Natural killer cell (primary cell): ENCODE data around the gene PTPRJ. TPM values are rescaled to one million over a fixed set of nuclear protein-coding genes. Genes with fewer than 3 reads are reported as not detected.
"Not testable (repeated sequence)": the region's sequence is repeated elsewhere in the genome, so short reads cannot be mapped to it uniquely, and the experiment has no call there.

Source experiments
- ATAC-seq, 3 donors: fragments of 150-1000 bp in 2 of 3; fragments of 200-7000 bp in 1 of 3; cut with Tn5 transposase; 1 replicate in 1 of 3; 2 replicates in 2 of 3; pipeline ENCODE4 v1.10.0; 2021; ENCODE audit warnings: mild to moderate bottlenecking in 2 of 3, moderate library complexity in 2 of 3
- DNase-seq, 2 donors: peaks; one replicate each; pipeline versions ENCODE4 v3.0.0 to v3.0.0-alpha.2; 2013 to 2021; ENCODE audit warnings: mixed read lengths in 1 of 2
- H3K27ac ChIP-seq: one replicate; pipeline ENCODE4 v1.5.1; 2013; ENCODE audit warnings: mild to moderate bottlenecking, low read length
- H3K27me3 ChIP-seq: one replicate; pipeline ENCODE4 v1.6.1; 2013; ENCODE audit warnings: low read length; ENCODE audit not compliant: control insufficient read depth, insufficient read depth
- H3K36me3 ChIP-seq: one replicate; pipeline ENCODE4 v1.6.1; 2013; ENCODE audit warnings: low read length; ENCODE audit not compliant: control insufficient read depth, insufficient read depth
- H3K4me1 ChIP-seq: one replicate; pipeline ENCODE4 v1.6.1; 2013; ENCODE audit warnings: low read length; ENCODE audit not compliant: control insufficient read depth, insufficient read depth
- H3K4me3 ChIP-seq: one replicate; pipeline ENCODE4 v1.5.1; 2013; ENCODE audit warnings: low read length
- H3K9me3 ChIP-seq: one replicate; pipeline ENCODE4 v1.6.1; 2013; ENCODE audit warnings: low read length; ENCODE audit not compliant: control insufficient read depth, insufficient read depth
- H3K27ac Mint-ChIP-seq, 2 donors: one replicate each; pipeline ENCODE4 v1.8.0; 2022; ENCODE audit warnings: mild to moderate bottlenecking in 2 of 2, mixed read lengths in 2 of 2, moderate library complexity in 1 of 2
- H3K27me3 Mint-ChIP-seq, 2 donors: one replicate each; pipeline ENCODE4 v1.8.0; 2022; ENCODE audit warnings: low read depth in 2 of 2, mixed read lengths in 2 of 2
- H3K36me3 Mint-ChIP-seq: one replicate; pipeline ENCODE4 v1.8.0; 2022; ENCODE audit warnings: mixed read lengths
- H3K4me1 Mint-ChIP-seq, 2 donors: one replicate each; pipeline ENCODE4 v1.8.0; 2022; ENCODE audit warnings: mixed read lengths in 2 of 2
- H3K4me3 Mint-ChIP-seq: one replicate; pipeline ENCODE4 v1.8.0; 2022; ENCODE audit warnings: mild to moderate bottlenecking, moderate library complexity, mixed read lengths
- H3K9me3 Mint-ChIP-seq, 2 donors: one replicate each; pipeline ENCODE4 v1.8.0; 2022; ENCODE audit warnings: mixed read lengths in 2 of 2
- CTCF ChIP-seq: fragments of 200-600 bp; IDR thresholded peaks from one replicate; pipeline ENCODE4 v1.8.0; 2022; ENCODE audit warnings: antibody characterized with exemption
- WGBS: methylation state at CpG from one replicate; pipeline ENCODE4 v1.1.7; 2013; ENCODE audit warnings: missing lambda C conversion rate; ENCODE audit not compliant: insufficient coverage; 5-methylcytosine and 5-hydroxymethylcytosine counted together
- intact Hi-C: fragments of 100-400 bp; cut with micrococcal nuclease; formaldehyde crosslinking; loops from one replicate; pipeline ENCODE4 v1.14.2; 2022
- total RNA-seq, 4 donors: library from RNA; stranded (reverse); fragments of 120-200 nt in 1 of 4; gene quantifications; one replicate each; pipeline versions ENCODE4 v1.2.3 to v1.2.4, GENCODE V29; 2013 to 2022

The PTPRJ gene
- total RNA-seq, 3 donors from 2014 or later (not counting 1 experiment from before 2014, with no cell fraction given): 110 to 127 (median 111) TPM

DNA sequence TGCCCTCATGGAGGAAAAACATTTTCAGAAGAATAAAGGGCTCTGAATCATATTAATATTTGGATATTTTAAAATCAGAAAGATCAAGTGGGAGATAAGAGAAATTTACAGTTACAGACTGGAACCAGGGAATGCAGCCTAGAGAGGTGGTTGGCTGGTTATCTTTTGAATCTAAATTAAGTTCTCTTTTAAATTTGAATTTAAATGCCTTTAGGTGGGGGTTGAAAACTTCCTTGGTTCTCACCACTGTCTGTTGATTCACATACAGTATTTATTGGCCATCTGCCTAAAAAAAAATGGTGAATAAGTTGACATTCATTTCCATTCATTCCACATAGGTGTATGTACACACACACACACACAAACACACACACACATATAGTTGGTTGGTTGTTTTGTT is 35.7 kb upstream of the PTPRJ start:
- Mint-ChIP-seq H3K27me3 (no peaks in the 10 kb centered on the region), H3K36me3 (no peaks in the 10 kb centered on the region), H3K4me1 (peaks cover 0 to 8% of the 10 kb centered on the region in 2 donors), H3K9me3 (no peaks in the 10 kb centered on the region), H3K4me3 (no peak overlapping the region), H3K27ac (no peak overlapping the region)
- ATAC-seq (no peak), DNase-seq (no peak)
- H3K36me3 ChIP-seq: no peaks in the 10 kb centered on the region
- peaks cover 13% of the 10 kb centered on the region for H3K4me1 ChIP-seq
- intact Hi-C loops: no loop called here
- H3K4me3 ChIP-seq: no peak overlapping the region
- H3K9me3 ChIP-seq: no peaks in the 10 kb centered on the region
- no peaks in the 10 kb centered on the region for H3K27me3 ChIP-seq
- TF ChIP-seq CTCF: no peak
- H3K27ac ChIP-seq: no peak overlapping the region

DNA sequence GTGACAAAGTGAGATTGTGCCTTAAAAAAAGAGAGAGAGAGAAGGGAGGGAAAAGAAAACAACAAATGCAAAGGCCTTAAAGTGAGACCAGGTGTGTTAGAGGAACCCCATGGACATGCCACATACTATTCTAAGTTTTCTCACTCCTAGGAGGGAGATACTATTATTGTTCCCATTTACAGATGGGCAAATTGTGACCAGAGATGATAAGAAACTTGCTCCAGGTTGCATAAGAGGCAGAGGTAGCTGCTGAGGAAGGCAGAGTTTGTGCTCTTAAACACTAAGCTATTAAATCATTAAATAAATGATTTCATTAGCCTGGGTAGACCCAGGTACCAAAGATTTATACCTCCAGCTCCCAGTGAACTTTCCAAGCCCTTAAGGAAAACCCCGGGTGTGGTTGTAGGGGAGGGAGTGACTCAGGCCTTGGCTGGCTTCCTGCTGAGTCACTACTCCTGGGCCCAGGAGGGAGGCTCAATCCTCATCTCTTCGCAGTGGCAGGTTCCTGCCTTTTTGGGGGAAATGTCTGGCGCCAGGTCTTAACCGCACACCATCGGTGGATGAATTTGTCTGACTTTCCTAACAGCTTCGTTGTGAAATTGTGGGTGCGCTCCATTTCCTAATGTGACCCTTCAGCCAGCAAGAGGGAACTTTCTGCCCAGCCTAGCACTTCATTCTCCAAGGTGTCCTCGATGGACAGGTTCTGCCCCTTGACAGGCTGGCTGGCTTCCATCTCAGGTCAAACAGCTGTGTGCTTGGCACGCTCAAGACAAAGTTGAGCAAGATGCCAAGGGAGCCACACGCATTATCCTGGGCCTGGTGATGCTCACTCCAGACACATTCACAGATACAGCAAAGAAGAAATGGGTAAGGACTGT is 33.4 kb upstream of the PTPRJ start:
- no peak for TF ChIP-seq CTCF
- H3K27ac ChIP-seq: no peak overlapping the region
- Mint-ChIP-seq H3K27ac (no peak overlapping the region), H3K27me3 (no peaks in the 10 kb centered on the region), H3K36me3 (no peaks in the 10 kb centered on the region), H3K9me3 (no peaks in the 10 kb centered on the region), H3K4me1 (peaks cover 0 to 20% of the 10 kb centered on the region in 2 donors), H3K4me3 (no peak overlapping the region)
- no peak overlapping the region for H3K4me3 ChIP-seq
- no peaks in the 10 kb centered on the region for H3K9me3 ChIP-seq
- no peak for ATAC-seq
- no peaks in the 10 kb centered on the region for H3K27me3 ChIP-seq
- intact Hi-C loops: no loop called here
- H3K4me1 ChIP-seq: peaks cover 25% of the 10 kb centered on the region
- WGBS: 55% methylated on average over 10 of the region's 10 CpGs
- H3K36me3 ChIP-seq: no peaks in the 10 kb centered on the region
- no peak for DNase-seq

DNA sequence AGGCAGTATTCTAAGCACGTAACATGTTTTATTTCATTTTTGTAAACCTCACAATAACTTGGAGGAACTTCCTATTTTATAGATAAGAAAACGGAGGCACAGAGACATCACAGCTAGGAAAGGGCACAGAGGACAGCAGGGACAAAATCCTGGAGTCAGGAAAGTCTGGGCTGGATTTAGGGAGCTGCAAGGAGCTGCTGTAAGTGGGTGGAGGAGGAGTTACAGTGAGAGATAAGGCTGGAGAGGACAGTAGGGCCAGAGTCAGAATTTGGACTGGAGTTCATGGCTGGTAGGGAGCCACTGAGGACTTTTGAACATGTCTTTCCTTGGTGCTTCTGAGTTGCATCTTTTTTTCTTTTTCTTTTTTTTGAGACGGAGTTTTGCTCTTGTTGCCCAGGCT is 32.2 kb upstream of the PTPRJ start:
- Histone ChIP-seq H3K27ac (no peak overlapping the region), H3K9me3 (no peaks in the 10 kb centered on the region), H3K27me3 (no peaks in the 10 kb centered on the region), H3K36me3 (no peaks in the 10 kb centered on the region), H3K4me3 (no peak overlapping the region), H3K4me1 (peaks cover 25% of the 10 kb centered on the region)
- peak overlapping the region in 1 of 2 donors; percentile 65 for H3K27ac Mint-ChIP-seq
- H3K4me1 Mint-ChIP-seq: peaks cover 0 to 15% of the 10 kb centered on the region in 2 donors
- H3K9me3 Mint-ChIP-seq: no peaks in the 10 kb centered on the region
- no peaks in the 10 kb centered on the region for H3K36me3 Mint-ChIP-seq
- no peaks in the 10 kb centered on the region for H3K27me3 Mint-ChIP-seq
- DNase-seq (no peak), ATAC-seq (no peak)
- H3K4me3 Mint-ChIP-seq: no peak overlapping the region
- intact Hi-C loops: no loop called here
- TF ChIP-seq CTCF: no peak
- WGBS: 69% methylated on average over 2 of the region's 3 CpGs

- H3K27ac ChIP-seq, H3K27me3 Mint-ChIP-seq, H3K27me3 ChIP-seq, H3K9me3 ChIP-seq, H3K36me3 ChIP-seq, DNase-seq, H3K36me3 Mint-ChIP-seq, H3K9me3 Mint-ChIP-seq, H3K4me3 ChIP-seq, ATAC-seq, intact Hi-C loops: not testable (repeated sequence)
- H3K27ac Mint-ChIP-seq: peak overlapping the region; percentile 65 to 79
- peaks cover 0 to 15% of the 10 kb centered on the region in 2 donors for H3K4me1 Mint-ChIP-seq
- WGBS: 86% methylated on average over 9 of the region's 9 CpGs
- peak overlapping the region; percentile 67 for H3K4me3 Mint-ChIP-seq
- H3K4me1 ChIP-seq: peaks cover 25% of the 10 kb centered on the region
Observed at GRCh38 chr11:47949001-47949675, 31.2 kb upstream of the PTPRJ start.
